HG03135 (cell line): ENCODE data around the gene GDPD5.
"Not testable (repeated sequence)": the region's sequence is repeated elsewhere in the genome, so short reads cannot be mapped to it uniquely, and the experiment has no call there.

Experiments used
- ATAC-seq: cut with Tn5 transposase; IDR thresholded peaks from one replicate; pipeline ENCODE4 v1.9.1; 2021; ENCODE audit warnings: mild to moderate bottlenecking, moderate library complexity; ENCODE audit not compliant: unreplicated experiment

The GDPD5 gene

GRCh38 chr11:75431533-75432525, 93.9 kb downstream of the GDPD5 start:
- no peak for ATAC-seq

GRCh38 chr11:75430714-75431532, 94.8 kb downstream of the GDPD5 start:
- no peak for ATAC-seq

GRCh38 chr11:75429902-75430713, 95.6 kb downstream of the GDPD5 start:
- peak; percentile 58 for ATAC-seq

- no peak for ATAC-seq
Observed at GRCh38 chr11:75429641-75429901, 96.2 kb downstream of the GDPD5 start.

- ATAC-seq: no peak
Observed at GRCh38 chr11:75428989-75429640, 96.6 kb downstream of the GDPD5 start.

GRCh38 chr11:75428281-75428724, 97.4 kb downstream of the GDPD5 start:
- ATAC-seq: no peak

- no peak for ATAC-seq
Observed at GRCh38 chr11:75427181-75427580, 98.6 kb downstream of the GDPD5 start.

- ATAC-seq: no peak
Observed at GRCh38 chr11:75426720-75427086, 99.0 kb downstream of the GDPD5 start.

GRCh38 chr11:75425422-75425821, 100.3 kb downstream of the GDPD5 start:
- no peak for ATAC-seq

GRCh38 chr11:75424396-75424795, 101.3 kb downstream of the GDPD5 start:
- no peak for ATAC-seq

- ATAC-seq: no peak
Observed at GRCh38 chr11:75423721-75424120, 102.0 kb downstream of the GDPD5 start.

- ATAC-seq: no peak
Observed at GRCh38 chr11:75422248-75423231, 103.2 kb downstream of the GDPD5 start.

GRCh38 chr11:75421902-75422247, 103.9 kb downstream of the GDPD5 start:
- no peak for ATAC-seq

- ATAC-seq: no peak
Observed at GRCh38 chr11:75421035-75421602, 104.6 kb downstream of the GDPD5 start.

- no peak for ATAC-seq
Observed at GRCh38 chr11:75420224-75421034, 105.3 kb downstream of the GDPD5 start.

GRCh38 chr11:75413864-75414263, 111.9 kb downstream of the GDPD5 start:
- ATAC-seq: no peak

- ATAC-seq: not testable (repeated sequence)
Observed at GRCh38 chr11:75413146-75413545, 112.6 kb downstream of the GDPD5 start.

- not testable (repeated sequence) for ATAC-seq
Observed at GRCh38 chr11:75409971-75410370, 115.8 kb downstream of the GDPD5 start.

GRCh38 chr11:75408957-75409219, 116.9 kb downstream of the GDPD5 start:
- ATAC-seq: no peak
